H7 (cell line): Measurements from ENCODE around the gene C6orf136. TPM values are rescaled to one million over a fixed set of nuclear protein-coding genes. Genes with fewer than 3 reads are reported as not detected.
"Not testable (repeated sequence)": the region's sequence is repeated elsewhere in the genome, so short reads cannot be mapped to it uniquely, and the experiment has no call there.

Experiments used
- DNase-seq: peaks from one replicate; pipeline ENCODE4 v3.0.0; 2012
- H3K27me3 ChIP-seq: 2 replicates; pipeline ENCODE4 v1.6.0; 2011; ENCODE audit warnings: mild to moderate bottlenecking, low read length; ENCODE audit not compliant: control insufficient read depth, insufficient read depth
- H3K36me3 ChIP-seq: replicated peaks from 2 replicates; pipeline ENCODE4 v1.5.1; 2011; ENCODE audit warnings: low read length; ENCODE audit not compliant: control insufficient read depth, insufficient read depth
- H3K4me3 ChIP-seq: 2 replicates; pipeline ENCODE4 v1.5.1; 2011; ENCODE audit warnings: low read depth, mild to moderate bottlenecking, control low read depth, low read length, moderate library complexity; ENCODE audit not compliant: insufficient read depth
- total RNA-seq: library from RNA; depleted of rRNA; stranded (reverse); fragments of >200 nt; shearing (Covaris generic); gene quantifications from 2 replicates; pipeline ENCODE4 v1.2.3, GENCODE V29; 2014

C6orf136 gene
- total RNA-seq, 1 experiment from 2014 or later = 15.4 TPM

DNA sequence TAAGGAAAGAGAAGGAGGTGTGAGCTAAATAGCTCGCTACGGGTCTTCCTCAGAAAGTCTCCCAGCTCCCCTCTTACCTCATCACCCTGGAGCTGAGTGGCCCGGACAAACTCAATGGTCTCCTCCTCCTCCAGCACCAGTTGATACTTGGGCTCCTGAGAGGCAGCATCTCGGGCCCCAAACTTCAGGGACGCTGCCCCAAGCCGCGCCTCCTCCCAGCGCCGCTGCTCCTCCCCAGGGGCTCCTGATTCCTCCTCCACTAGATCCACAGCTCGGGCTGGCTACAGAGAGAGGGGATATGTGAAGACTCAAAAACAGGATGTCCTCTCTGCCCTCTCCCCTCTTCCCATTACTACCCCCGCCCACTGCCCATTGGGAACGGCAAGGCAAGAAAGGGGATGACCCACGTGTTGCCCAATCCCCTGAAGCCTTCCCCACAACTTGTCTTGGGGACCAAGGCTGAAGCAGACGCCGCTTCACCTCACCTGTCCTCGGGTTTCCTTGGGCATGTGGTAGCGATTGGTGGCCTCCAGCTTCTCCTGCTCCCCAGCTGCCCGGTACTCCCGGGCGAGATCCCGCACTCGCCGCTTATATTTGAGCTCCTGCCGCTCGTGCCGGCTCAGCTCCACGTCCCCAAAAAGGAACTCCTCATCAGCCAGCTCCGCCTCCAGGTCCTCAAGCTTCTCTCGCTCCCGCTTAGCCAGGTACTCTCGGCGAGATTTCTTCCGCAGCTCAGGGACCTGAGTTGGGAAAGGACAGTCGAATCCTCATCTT, 18.2 kb downstream of the C6orf136 start:
- no peak overlapping the region for H3K4me3 ChIP-seq
- DNase-seq = no peak
- peaks cover 38% of the 10 kb centered on the region for H3K36me3 ChIP-seq
- no peaks in the 10 kb centered on the region for H3K27me3 ChIP-seq

GRCh38 chr6:30666300-30666699, 19.4 kb downstream of the C6orf136 start:
- H3K36me3 ChIP-seq = peaks cover 41% of the 10 kb centered on the region
- not testable (repeated sequence) for H3K27me3 ChIP-seq

GRCh38 chr6:30670760-30671527, 24.0 kb downstream of the C6orf136 start:
- H3K4me3 ChIP-seq = no peak overlapping the region
- peaks cover 13% of the 10 kb centered on the region for H3K36me3 ChIP-seq
- peak; percentile 66 for DNase-seq

More at GRCh38 chr6:30666300-30666699, 19.4 kb downstream of the C6orf136 start:
- not testable (repeated sequence) for H3K4me3 ChIP-seq, DNase-seq

GRCh38 chr6:30672445-30673253, 25.7 kb downstream of the C6orf136 start, which contains the start of gene DHX16:
TSS of gene DHX16 (minus strand) at chr6:30673006. CDS start at chr6:30672841, 165 bp downstream.
- H3K27me3 ChIP-seq = no peaks in the 10 kb centered on the region
- peak within 1 kb of the TSS; percentile 89 for H3K4me3 ChIP-seq
- peak; percentile 94 for DNase-seq
- peaks cover 17% of the 10 kb centered on the region for H3K36me3 ChIP-seq

More at GRCh38 chr6:30670760-30671527, 24.0 kb downstream of the C6orf136 start:
- no peaks in the 10 kb centered on the region for H3K27me3 ChIP-seq

GRCh38 chr6:30676660-30677285, 29.8 kb downstream of the C6orf136 start:
- no peak for DNase-seq
- Histone ChIP-seq H3K27me3 (no peaks in the 10 kb centered on the region), H3K36me3 (peaks cover 9% of the 10 kb centered on the region), H3K4me3 (no peak overlapping the region)

DNA sequence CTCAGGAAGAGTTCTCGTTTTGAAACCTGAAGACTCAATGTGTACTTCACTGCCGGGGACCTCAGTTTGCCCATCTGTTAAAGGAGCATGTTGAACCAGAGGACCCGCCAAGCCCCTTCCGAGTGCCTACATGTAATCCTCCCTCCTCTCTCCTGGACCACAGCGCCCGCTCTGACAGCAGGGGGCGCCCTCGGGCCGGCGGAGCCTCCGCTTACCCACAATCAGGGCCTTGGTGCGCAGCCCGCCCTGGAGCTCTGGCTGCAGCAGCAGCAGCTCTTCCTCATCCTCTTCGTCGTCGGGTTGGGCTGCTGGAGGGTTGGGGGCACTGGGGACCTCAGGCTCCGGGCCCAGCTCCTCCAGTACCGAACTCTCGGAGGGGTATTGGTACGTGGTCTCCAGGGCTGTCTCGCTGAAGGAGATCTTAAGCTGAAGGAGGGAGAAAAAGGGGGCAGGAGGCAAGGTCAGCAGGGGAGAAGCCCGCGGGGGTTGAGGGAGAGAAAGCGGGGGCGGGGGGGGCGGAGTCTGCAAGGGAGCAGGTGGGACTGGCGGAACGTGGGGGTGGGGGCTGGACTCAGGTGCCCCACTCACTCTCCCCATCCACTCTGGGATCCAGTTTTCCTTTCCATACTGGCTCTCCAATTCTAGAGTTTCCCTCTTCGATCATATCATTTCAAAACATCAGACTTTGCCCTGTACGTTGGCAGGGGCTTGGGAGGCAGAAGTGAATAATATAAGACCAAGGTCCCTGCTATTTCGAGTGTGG, 32.2 kb downstream of the C6orf136 start:
- H3K4me3 ChIP-seq = no peak overlapping the region

DNA sequence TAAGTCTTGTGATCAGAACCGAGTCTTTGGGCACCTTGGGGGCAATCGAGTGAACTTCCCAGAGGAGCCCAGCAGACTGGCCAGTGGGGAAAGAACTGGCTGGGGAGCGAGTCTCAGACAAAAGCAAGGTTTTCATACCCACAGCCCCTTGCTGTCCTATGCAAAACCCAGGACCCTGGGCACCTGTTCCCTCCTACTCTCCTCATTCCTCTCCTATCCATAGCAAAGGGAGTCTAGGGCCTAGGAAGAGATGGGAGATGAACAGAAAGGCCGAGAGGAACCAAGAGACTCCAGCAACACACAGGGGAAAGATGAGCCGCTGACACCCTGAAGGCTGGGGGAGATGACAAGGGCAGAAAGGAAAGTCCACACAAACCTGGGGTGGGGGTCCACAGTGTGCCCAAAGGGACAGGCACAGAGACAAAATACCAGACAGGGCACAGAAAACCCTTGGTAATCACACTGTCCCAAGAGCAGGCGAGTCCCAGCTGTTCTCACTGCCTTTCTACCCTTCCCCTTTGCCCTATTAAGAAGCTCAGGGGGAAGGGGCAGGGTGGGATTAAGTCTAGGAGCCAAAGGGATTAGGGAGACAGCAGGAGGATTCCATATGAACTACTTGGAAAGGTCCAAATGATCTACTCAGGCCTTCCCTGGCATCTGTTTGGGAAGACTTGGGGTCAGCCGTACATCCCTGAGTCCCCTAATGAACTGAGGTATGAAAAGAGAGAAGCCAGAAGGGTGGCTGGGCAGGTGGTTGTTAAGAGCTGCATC, 33.0 kb downstream of the C6orf136 start:
- peaks cover 9% of the 10 kb centered on the region for H3K36me3 ChIP-seq
- H3K4me3 ChIP-seq = no peak overlapping the region
- H3K27me3 ChIP-seq = no peaks in the 10 kb centered on the region
- DNase-seq = no peak

More for the DNA sequence above, 32.2 kb downstream of the C6orf136 start:
- DNase-seq = peak; percentile 97
- H3K36me3 ChIP-seq = peaks cover 9% of the 10 kb centered on the region
- no peaks in the 10 kb centered on the region for H3K27me3 ChIP-seq

- no peak overlapping the region for H3K4me3 ChIP-seq
- no peaks in the 10 kb centered on the region for H3K27me3 ChIP-seq
- no peak for DNase-seq
- H3K36me3 ChIP-seq = peaks cover 6% of the 10 kb centered on the region
Observed at GRCh38 chr6:30681766-30682142, 34.8 kb downstream of the C6orf136 start.

DNA sequence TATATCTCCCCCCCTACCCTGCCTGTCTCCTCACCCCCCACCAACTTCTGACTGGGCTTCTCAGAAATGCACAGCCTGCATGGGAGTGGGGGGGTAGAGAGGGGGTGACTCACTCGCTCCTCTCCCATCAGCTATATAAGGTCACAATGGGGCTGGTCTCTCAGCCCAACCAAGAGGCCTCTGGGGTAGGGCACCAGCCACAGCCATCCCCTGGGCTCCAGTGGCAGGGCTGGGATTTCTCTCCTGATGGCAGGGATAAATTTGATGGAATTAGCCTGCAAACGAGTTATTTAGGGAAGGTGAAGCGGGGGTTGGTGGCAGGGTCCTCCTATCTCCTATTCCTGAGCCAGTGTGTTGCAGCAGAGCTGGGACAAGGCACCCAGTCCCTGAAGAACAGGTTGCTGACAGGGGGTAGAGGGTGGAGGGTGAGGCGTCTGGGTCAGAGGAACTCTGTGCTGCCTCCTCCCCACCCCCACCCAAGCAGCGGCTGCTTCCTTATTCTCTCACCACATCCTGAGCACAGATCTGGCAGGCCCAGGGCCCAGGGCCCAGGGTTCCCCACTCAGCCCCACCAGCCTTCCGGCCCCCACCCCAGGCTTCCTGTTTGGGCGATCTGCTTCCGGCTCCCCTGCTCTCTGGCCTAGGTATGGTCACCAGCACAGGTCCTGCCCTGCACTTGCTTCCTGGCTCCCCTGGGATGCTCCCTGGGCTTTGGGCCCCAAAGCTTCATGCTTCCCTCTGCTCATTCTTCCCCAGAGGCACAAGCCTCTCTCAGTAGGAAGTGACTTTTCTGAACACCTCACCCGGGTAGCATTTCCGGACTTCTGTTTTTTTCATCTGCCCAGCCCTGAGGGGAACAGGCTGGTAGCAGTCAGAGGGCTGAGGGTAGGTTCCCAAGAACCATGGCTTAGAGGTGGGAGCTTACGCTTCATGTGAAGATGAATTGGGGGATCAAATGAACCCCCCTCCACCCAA, 35.5 kb downstream of the C6orf136 start:
- peak; percentile 82 for DNase-seq
- Histone ChIP-seq H3K27me3 (no peaks in the 10 kb centered on the region), H3K4me3 (peak overlapping the region; percentile 12; the same call in 1 of the 2 replicates), H3K36me3 (peaks cover 2% of the 10 kb centered on the region)

DNA sequence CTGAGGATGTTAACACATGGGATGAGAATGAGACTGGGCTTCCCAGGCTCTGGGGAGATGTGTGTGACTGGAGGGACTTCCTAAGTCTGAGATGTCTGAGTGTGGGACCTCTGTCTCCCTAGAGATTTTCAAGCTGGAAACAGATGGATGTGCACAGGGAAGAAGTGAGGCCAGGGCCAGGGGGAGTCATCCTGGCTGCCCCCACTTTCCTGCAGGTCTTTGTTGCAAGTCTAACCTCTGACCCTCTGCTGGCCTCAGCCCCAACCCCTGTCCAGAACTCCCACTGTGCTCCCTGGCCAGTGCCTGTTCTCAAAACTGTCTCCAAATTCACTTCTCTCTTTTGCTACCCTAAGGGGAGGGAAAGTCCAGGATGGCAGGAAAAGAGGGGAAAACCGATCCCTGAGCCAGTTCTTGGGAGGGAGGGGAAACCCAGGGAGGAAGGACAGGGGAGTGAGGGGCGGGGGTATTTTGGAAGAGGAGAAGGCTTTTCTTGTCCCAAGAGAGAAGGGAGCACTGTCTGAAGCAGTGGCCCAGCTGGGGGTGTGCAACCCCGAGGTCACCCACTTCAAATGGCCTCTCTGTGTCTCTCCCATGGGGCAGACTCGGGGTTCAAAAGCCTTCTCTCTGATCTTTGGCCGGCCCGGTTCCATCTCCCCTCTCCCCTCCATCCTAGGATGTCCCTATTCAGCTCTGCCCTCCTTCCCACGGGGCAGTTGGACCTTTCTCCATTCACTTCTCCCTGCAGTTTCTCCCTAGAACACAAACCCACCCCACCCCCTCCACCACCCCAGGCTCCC, 36.4 kb downstream of the C6orf136 start:
- H3K27me3 ChIP-seq = no peaks in the 10 kb centered on the region
- peaks cover 2% of the 10 kb centered on the region for H3K36me3 ChIP-seq
- H3K4me3 ChIP-seq = peak overlapping the region; percentile 45
- peak; percentile 64 for DNase-seq

GRCh38 chr6:30683980-30684338, 37.0 kb downstream of the C6orf136 start:
- no peaks in the 10 kb centered on the region; the same call in 1 of the 2 replicates for H3K36me3 ChIP-seq
- H3K27me3 ChIP-seq = no peaks in the 10 kb centered on the region
- DNase-seq = no peak
- H3K4me3 ChIP-seq = peak overlapping the region; percentile 45
